AG09309 (cell line): Measurements from ENCODE around the gene CHD9.
"Not testable (repeated sequence)": the region's sequence is repeated elsewhere in the genome, so short reads cannot be mapped to it uniquely, and the experiment has no call there.

Source experiments
- DNase-seq: peaks from one replicate; pipeline ENCODE4 v3.0.0-alpha.2; 2010; ENCODE audit warnings: low read depth
- H3K4me3 ChIP-seq: 2 replicates; pipeline ENCODE4 v1.5.1; 2011; ENCODE audit warnings: mild to moderate bottlenecking, low read depth, low read length, moderate library complexity; ENCODE audit not compliant: control insufficient read depth
- TF ChIP-seq, protein P1 (sequence below): IDR thresholded peaks from 2 replicates; pipeline ENCODE4 v1.5.1; 2011; ENCODE audit warnings: mild to moderate bottlenecking, low read depth, low read length, inconsistent platforms; ENCODE audit not compliant: insufficient read depth, control insufficient read depth; ENCODE audit errors: missing control alignments

The CHD9 gene

DNA sequence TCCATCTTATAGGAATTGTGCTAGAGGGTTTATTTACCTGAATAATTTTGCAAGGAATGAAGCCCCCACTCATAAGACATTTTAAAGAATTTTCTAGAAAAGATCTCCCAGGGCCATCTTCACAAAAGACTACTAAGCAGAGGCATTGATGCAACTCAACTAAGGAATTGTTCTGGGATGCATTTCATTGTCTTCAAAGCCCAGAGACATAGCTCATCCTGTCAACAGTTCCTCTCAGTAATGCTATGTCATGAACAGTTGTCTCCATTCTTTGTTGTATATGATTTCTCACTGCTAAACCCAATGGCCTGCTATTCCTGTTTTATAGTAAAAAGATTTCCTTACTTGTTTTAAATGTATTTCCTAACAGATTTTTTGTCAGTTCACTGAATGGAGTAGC, 242.7 kb downstream of the CHD9 start:
- no peak overlapping the region for H3K4me3 ChIP-seq
- TF ChIP-seq, protein P1, sequence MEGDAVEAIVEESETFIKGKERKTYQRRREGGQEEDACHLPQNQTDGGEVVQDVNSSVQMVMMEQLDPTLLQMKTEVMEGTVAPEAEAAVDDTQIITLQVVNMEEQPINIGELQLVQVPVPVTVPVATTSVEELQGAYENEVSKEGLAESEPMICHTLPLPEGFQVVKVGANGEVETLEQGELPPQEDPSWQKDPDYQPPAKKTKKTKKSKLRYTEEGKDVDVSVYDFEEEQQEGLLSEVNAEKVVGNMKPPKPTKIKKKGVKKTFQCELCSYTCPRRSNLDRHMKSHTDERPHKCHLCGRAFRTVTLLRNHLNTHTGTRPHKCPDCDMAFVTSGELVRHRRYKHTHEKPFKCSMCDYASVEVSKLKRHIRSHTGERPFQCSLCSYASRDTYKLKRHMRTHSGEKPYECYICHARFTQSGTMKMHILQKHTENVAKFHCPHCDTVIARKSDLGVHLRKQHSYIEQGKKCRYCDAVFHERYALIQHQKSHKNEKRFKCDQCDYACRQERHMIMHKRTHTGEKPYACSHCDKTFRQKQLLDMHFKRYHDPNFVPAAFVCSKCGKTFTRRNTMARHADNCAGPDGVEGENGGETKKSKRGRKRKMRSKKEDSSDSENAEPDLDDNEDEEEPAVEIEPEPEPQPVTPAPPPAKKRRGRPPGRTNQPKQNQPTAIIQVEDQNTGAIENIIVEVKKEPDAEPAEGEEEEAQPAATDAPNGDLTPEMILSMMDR, result no peak
- DNase-seq, result no peak

DNA sequence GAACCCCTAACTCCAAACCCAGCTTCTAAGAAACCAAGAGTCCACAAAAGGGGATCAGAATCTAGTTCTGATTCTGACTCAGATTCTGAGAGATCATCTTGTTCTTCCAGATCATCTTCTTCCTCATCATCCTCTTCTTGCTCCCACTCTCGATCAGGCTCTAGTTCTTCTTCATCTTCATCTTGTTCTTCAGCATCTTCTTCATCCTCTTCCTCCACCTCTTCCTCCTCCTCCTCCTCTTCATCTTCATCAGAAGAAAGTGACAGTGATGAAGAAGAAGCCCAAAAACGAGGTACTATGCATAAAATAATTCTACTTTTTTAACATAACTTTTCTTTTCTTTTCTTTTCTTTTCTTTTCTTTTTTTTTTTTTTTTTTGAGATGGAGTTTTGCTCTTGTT, 249.5 kb downstream of the CHD9 start:
- H3K4me3 ChIP-seq, result no peak overlapping the region
- no peak for DNase-seq
- TF ChIP-seq, protein P1, result no peak

DNA sequence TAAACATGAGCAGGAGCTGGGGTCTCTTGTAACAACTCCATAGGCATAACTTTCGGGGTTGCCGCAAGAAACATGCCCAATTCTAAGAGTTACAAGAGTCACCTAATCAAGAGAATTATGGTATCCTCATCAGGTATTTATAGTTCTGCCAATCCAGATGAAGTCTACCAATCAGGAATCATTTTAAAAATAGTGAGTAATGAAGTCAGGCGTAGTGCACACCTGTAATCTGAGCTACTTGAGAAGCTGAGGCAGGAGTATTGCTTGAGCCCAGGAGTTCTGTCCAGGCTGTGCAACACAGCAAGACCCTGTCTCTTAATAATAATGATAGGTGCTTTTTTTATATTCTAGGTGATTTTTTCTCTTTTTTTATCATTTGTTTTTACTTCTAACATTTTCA, 251.0 kb downstream of the CHD9 start:
- H3K4me3 ChIP-seq, result no peak overlapping the region
- TF ChIP-seq, protein P1, result no peak
- no peak for DNase-seq

- H3K4me3 ChIP-seq, result no peak overlapping the region
- DNase-seq, result no peak
- TF ChIP-seq, protein P1, result no peak
These were observed 254.7 kb downstream of the CHD9 start for GRCh38 chr16:53309457-53309856.

DNA sequence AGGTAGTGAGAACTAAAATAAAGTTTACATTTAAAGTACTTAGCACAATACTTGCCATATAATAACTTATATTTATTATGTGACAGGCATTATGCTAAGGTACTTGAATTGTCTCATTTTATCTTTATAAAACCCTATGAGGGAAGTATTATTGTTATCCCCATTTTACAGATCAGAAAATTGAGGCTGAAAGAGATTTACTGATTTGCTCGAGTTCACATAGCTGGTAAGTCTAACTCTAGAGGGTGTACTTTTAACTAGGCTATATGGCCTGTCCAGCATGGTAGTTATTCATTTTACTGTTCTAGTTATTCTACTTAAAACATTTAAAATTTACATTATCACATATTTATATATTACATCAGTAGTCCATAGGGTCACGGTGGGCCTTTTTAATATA, 266.2 kb downstream of the CHD9 start:
- no peak overlapping the region for H3K4me3 ChIP-seq
- TF ChIP-seq, protein P1, result no peak
- DNase-seq, result no peak

- TF ChIP-seq, protein P1, result no peak
- H3K4me3 ChIP-seq, result no peak overlapping the region
- DNase-seq, result no peak
These were observed 269.1 kb downstream of the CHD9 start for GRCh38 chr16:53323924-53324323.

DNA sequence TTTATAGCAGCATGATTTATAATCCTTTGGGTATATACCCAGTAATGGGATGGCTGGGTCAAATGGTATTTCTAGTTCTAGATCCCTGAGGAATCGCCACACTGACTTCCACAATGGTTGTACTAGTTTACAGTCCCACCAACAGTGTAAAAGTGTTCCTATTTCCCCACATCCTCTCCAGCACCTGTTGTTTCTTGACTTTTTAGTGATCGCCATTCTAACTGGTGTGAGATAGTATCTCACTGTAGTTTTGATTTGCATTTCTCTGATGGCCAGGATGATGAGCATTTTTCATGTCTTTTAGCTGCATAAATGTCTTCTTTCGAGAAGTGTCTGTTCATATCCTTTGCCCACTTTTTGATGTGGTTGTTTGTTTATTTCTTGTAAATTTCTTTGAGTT, 276.2 kb downstream of the CHD9 start:
- H3K4me3 ChIP-seq, DNase-seq: not testable (repeated sequence)

DNA sequence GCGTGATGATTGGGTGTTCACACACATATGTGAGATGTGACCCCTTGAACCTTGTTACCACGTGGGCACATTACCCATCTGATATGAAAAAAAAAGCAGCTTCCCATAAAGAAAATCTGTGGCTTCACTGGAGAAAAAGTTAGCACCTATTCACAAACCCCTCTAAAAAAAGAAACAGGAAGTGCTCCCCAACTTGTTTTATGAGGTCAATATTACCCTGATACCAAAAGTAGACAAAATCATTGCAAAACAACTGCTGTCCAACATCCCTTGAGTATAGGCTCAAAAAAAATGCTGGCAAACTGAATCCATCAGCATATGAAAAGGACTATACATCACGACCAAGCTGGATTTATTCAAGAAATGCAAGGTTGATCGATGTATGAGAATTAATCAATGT, 279.8 kb downstream of the CHD9 start:
- DNase-seq, result no peak
- TF ChIP-seq, protein P1, result no peak
- no peak overlapping the region for H3K4me3 ChIP-seq
